SK-N-SH (cell line): Measurements from ENCODE around the gene ANK2.

Experiments
- CHD2 ChIP-seq: fragments of 150-350 bp; IDR thresholded peaks from 2 replicates; pipeline ENCODE4 v1.6.1; 2018; ENCODE audit warnings: low read length; ENCODE audit not compliant: partially characterized antibody
- GABPA ChIP-seq: IDR thresholded peaks from 2 replicates; pipeline ENCODE4 v1.4.0; 2012; ENCODE audit warnings: low read depth, mild to moderate bottlenecking
- JUND ChIP-seq: IDR thresholded peaks from 2 replicates; pipeline ENCODE4 v1.4.0; 2012
- MAX ChIP-seq: IDR thresholded peaks from 2 replicates; pipeline ENCODE4 v1.4.0; 2012; ENCODE audit warnings: low read depth
- REST ChIP-seq: IDR thresholded peaks from 2 replicates; pipeline ENCODE4 v1.6.1; 2012; ENCODE audit warnings: mild to moderate bottlenecking, low read depth, low read length, moderate library complexity
- SMC3 ChIP-seq: IDR thresholded peaks from 2 replicates; pipeline ENCODE4 v1.6.1; 2012; ENCODE audit warnings: low read depth, low read length, improper control_type of control experiment
- TAF1 ChIP-seq: IDR thresholded peaks from 2 replicates; pipeline ENCODE4 v1.6.1; 2012; ENCODE audit warnings: low read depth, mild to moderate bottlenecking, low read length, moderate library complexity, borderline replicate concordance
- TF ChIP-seq, protein P1 (sequence below): fragments of 200-600 bp; sonication (generic); IDR thresholded peaks from 2 replicates; pipeline ENCODE4 v1.6.1; 2017; ENCODE audit warnings: antibody characterized with exemption, mild to moderate bottlenecking, moderate library complexity

DNA sequence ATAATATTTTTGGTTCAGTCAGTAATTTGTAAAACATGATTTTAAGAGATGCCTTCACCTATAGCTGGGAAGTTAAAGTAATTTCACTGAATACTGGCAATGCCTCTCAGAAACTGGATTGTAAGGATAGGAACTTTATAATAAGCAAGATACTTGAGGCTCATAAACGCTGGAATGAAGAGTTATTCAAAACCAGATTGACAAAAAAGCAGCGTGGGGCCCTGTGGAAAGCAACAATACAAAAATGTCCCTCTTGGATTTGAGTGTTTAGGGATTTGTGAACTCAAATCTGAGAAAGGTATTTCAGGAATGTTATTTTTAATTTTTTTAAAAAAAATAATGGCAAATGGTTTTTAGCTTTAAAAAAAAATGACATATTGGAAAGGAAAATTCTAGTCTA lies 94.6 kb downstream of the ANK2 start:
- TF ChIP-seq GABPA: no peak
- TF ChIP-seq, protein P1, sequence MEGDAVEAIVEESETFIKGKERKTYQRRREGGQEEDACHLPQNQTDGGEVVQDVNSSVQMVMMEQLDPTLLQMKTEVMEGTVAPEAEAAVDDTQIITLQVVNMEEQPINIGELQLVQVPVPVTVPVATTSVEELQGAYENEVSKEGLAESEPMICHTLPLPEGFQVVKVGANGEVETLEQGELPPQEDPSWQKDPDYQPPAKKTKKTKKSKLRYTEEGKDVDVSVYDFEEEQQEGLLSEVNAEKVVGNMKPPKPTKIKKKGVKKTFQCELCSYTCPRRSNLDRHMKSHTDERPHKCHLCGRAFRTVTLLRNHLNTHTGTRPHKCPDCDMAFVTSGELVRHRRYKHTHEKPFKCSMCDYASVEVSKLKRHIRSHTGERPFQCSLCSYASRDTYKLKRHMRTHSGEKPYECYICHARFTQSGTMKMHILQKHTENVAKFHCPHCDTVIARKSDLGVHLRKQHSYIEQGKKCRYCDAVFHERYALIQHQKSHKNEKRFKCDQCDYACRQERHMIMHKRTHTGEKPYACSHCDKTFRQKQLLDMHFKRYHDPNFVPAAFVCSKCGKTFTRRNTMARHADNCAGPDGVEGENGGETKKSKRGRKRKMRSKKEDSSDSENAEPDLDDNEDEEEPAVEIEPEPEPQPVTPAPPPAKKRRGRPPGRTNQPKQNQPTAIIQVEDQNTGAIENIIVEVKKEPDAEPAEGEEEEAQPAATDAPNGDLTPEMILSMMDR: no peak
- no peak for TF ChIP-seq TAF1
- no peak for TF ChIP-seq SMC3
- no peak for TF ChIP-seq CHD2
- no peak for TF ChIP-seq JUND
- TF ChIP-seq REST: no peak
- no peak for TF ChIP-seq MAX
